Suprapubic skin (tissue), 4 donors: Measurements from ENCODE around the gene MYO3A. TPM values are rescaled to one million over a fixed set of nuclear protein-coding genes. Genes with fewer than 3 reads are reported as not detected.

ENCODE experiments used
- DNase-seq, 2 donors: peaks; one replicate each; pipeline ENCODE4 v3.0.0-alpha.2; 2019; ENCODE audit warnings: low spot score in 2 of 2
- H3K27ac ChIP-seq: fragments of 200-600 bp; sonication (generic); one replicate; pipeline ENCODE4 v1.5.1; 2019
- H3K27me3 ChIP-seq: fragments of 200-600 bp; sonication (generic); one replicate; pipeline ENCODE4 v1.5.1; 2019
- H3K36me3 ChIP-seq: fragments of 200-600 bp; sonication (generic); one replicate; pipeline ENCODE4 v1.5.1; 2019
- H3K4me1 ChIP-seq: fragments of 200-600 bp; sonication (generic); one replicate; pipeline ENCODE4 v1.5.1; 2019
- H3K4me3 ChIP-seq: fragments of 200-600 bp; sonication (generic); one replicate; pipeline ENCODE4 v1.5.1; 2019; ENCODE audit warnings: mild to moderate bottlenecking
- H3K9me3 ChIP-seq: fragments of 200-600 bp; sonication (generic); one replicate; pipeline ENCODE4 v1.5.1; 2019
- CTCF ChIP-seq, 2 donors: fragments of 200-600 bp in 1 of 2; fragments of 450-650 bp in 1 of 2; sonication (generic) in 1 of 2; IDR thresholded peaks; one replicate each; pipeline ENCODE4 v1.5.1; 2016 to 2019; ENCODE audit warnings: antibody characterized with exemption in 2 of 2, mild to moderate bottlenecking in 1 of 2, moderate library complexity in 1 of 2
- EP300 ChIP-seq: sonication (generic); formaldehyde crosslinking; IDR thresholded peaks from one replicate; pipeline ENCODE4 v1.6.1; 2017; ENCODE audit warnings: antibody characterized with exemption
- POLR2A ChIP-seq, 2 donors: fragments of 450-650 bp; IDR thresholded peaks; one replicate each; pipeline ENCODE4 v1.6.1; 2017; ENCODE audit warnings: antibody characterized with exemption in 2 of 2, mild to moderate bottlenecking in 2 of 2, moderate library complexity in 2 of 2
- POLR2AphosphoS5 ChIP-seq, 3 donors: sonication (generic); formaldehyde crosslinking; IDR thresholded peaks; one replicate each; pipeline ENCODE4 v1.6.1; 2017; ENCODE audit warnings: antibody characterized with exemption in 3 of 3
- WGBS: methylation state at CpG from one replicate; pipeline ENCODE4 v1.1.5; 2018; 5-methylcytosine and 5-hydroxymethylcytosine counted together
- total RNA-seq, 4 donors: library from RNA; depleted of rRNA; stranded (reverse); fragments of >200 nt; gene quantifications; one replicate each; pipeline ENCODE4 v1.1.0, GENCODE V29; 2016

The MYO3A gene
- total RNA-seq, 4 donors from 2014 or later = 1.4 to 8.1 (median 3.9) TPM

- no peak for TF ChIP-seq EP300
- TF ChIP-seq CTCF (IDR thresholded peaks at IDR 0.05) = no peak
- no peak for TF ChIP-seq POLR2AphosphoS5 (IDR thresholded peaks at IDR 0.05)
- TF ChIP-seq POLR2A (IDR thresholded peaks at IDR 0.05) = no peak
- Histone ChIP-seq H3K4me1 (no peaks in the 10 kb centered on the region), H3K36me3 (no peaks in the 10 kb centered on the region), H3K27ac (no peak overlapping the region), H3K4me3 (no peak overlapping the region), H3K27me3 (no peaks in the 10 kb centered on the region), H3K9me3 (no peaks in the 10 kb centered on the region)
- no peak for DNase-seq
Measured at GRCh38 chr10:25972631-25973030, 38.6 kb downstream of the MYO3A start.

GRCh38 chr10:25974897-25975459, 40.9 kb downstream of the MYO3A start:
- DNase-seq = no peak
- Histone ChIP-seq H3K4me3 (no peak overlapping the region), H3K27ac (no peak overlapping the region), H3K4me1 (no peaks in the 10 kb centered on the region), H3K36me3 (no peaks in the 10 kb centered on the region), H3K9me3 (no peaks in the 10 kb centered on the region), H3K27me3 (no peaks in the 10 kb centered on the region)
- TF ChIP-seq EP300 (no peak), CTCF (IDR thresholded peaks at IDR 0.05) (no peak), POLR2AphosphoS5 (IDR thresholded peaks at IDR 0.05) (no peak), POLR2A (IDR thresholded peaks at IDR 0.05) (no peak)
- WGBS = 90% methylated on average over 3 of the region's 3 CpGs

- Histone ChIP-seq H3K27me3 (no peaks in the 10 kb centered on the region), H3K36me3 (no peaks in the 10 kb centered on the region), H3K4me3 (no peak overlapping the region), H3K27ac (no peak overlapping the region), H3K4me1 (no peaks in the 10 kb centered on the region), H3K9me3 (no peaks in the 10 kb centered on the region)
- TF ChIP-seq EP300 (no peak), CTCF (IDR thresholded peaks at IDR 0.05) (no peak), POLR2AphosphoS5 (IDR thresholded peaks at IDR 0.05) (no peak), POLR2A (IDR thresholded peaks at IDR 0.05) (no peak)
- DNase-seq = no peak
- WGBS = 72% methylated on average over 1 of the region's 1 CpG
Measured at GRCh38 chr10:25978771-25979170, 44.7 kb downstream of the MYO3A start.

GRCh38 chr10:25982107-25982506, 48.1 kb downstream of the MYO3A start:
- H3K9me3 ChIP-seq = no peaks in the 10 kb centered on the region
- DNase-seq = no peak
- no peaks in the 10 kb centered on the region for H3K4me1 ChIP-seq
- H3K4me3 ChIP-seq = no peak overlapping the region
- H3K36me3 ChIP-seq = no peaks in the 10 kb centered on the region
- WGBS = 96% methylated on average over 3 of the region's 3 CpGs
- no peak overlapping the region for H3K27ac ChIP-seq
- H3K27me3 ChIP-seq = no peaks in the 10 kb centered on the region
- TF ChIP-seq POLR2AphosphoS5 (IDR thresholded peaks at IDR 0.05) (no peak), POLR2A (IDR thresholded peaks at IDR 0.05) (no peak), CTCF (IDR thresholded peaks at IDR 0.05) (no peak), EP300 (no peak)

- 85% methylated on average over 2 of the region's 2 CpGs for WGBS
- Histone ChIP-seq H3K9me3 (no peaks in the 10 kb centered on the region), H3K27ac (no peak overlapping the region), H3K36me3 (no peaks in the 10 kb centered on the region), H3K4me1 (no peaks in the 10 kb centered on the region), H3K4me3 (no peak overlapping the region), H3K27me3 (no peaks in the 10 kb centered on the region)
- no peak for DNase-seq
- no peak for TF ChIP-seq EP300
- TF ChIP-seq CTCF (IDR thresholded peaks at IDR 0.05) = no peak
- no peak for TF ChIP-seq POLR2A (IDR thresholded peaks at IDR 0.05)
- no peak for TF ChIP-seq POLR2AphosphoS5 (IDR thresholded peaks at IDR 0.05)
Measured at GRCh38 chr10:25988583-25988982, 54.6 kb downstream of the MYO3A start.
